ENCODE results near the gene ITPR2. TPM values are rescaled to one million over a fixed set of nuclear protein-coding genes. Genes with fewer than 3 reads are reported as not detected.

ITPR2 gene
- total RNA-seq, 1 donor from 2014 or later, result 12.5 TPM

DNA sequence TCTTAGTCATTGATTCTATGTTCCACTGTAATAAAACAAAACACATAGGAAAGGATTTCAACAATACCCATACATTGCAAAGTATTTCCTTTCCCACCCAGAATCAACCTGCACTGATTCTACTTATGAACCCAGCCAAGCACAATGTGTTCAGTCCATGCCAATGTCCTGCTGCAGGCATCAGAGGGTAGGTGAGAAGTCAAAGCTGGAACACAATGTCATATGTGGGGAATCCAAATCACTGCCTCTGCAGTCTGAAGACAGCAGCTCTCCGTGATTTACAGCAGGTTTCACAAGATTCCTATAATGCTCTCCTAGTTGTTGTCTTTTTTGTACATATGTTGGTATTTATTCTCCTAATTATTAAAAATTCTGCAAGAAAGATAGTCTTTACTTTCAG lies 25.7 kb downstream of the ITPR2 start:
- intact Hi-C loops (cut with DNase I), result no loop called here
- TF ChIP-seq, protein P1, sequence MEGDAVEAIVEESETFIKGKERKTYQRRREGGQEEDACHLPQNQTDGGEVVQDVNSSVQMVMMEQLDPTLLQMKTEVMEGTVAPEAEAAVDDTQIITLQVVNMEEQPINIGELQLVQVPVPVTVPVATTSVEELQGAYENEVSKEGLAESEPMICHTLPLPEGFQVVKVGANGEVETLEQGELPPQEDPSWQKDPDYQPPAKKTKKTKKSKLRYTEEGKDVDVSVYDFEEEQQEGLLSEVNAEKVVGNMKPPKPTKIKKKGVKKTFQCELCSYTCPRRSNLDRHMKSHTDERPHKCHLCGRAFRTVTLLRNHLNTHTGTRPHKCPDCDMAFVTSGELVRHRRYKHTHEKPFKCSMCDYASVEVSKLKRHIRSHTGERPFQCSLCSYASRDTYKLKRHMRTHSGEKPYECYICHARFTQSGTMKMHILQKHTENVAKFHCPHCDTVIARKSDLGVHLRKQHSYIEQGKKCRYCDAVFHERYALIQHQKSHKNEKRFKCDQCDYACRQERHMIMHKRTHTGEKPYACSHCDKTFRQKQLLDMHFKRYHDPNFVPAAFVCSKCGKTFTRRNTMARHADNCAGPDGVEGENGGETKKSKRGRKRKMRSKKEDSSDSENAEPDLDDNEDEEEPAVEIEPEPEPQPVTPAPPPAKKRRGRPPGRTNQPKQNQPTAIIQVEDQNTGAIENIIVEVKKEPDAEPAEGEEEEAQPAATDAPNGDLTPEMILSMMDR (IDR thresholded peaks at IDR 0.05), result no peak

DNA sequence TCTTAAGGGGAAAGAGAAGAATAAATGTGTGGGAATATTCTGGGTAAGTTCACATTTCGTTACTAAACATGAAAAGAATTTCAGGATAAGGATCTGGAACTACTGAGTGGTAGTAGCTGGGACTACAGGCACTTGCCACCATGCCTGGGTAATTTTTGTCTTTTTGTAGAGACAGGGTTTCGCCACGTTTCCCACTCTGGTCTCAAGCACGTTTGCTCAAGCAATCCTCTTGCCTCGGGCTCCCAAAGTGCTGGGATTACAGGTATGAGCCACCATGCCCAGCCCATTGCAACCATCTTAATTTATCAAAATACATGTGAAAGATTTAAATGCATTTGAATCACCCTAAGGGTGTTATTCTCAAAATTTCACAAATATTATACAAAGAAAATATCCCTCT lies 26.4 kb downstream of the ITPR2 start:
- no peak overlapping the region for H3K27ac ChIP-seq
- no peaks in the 10 kb centered on the region for H3K36me3 ChIP-seq
- H3K27me3 ChIP-seq, result no peaks in the 10 kb centered on the region
- H3K4me3 ChIP-seq, result no peak overlapping the region
- H3K9me3 ChIP-seq, result no peaks in the 10 kb centered on the region
- TF ChIP-seq, protein P1 (IDR thresholded peaks at IDR 0.05), result no peak
- peaks cover 0 to 23% of the 10 kb centered on the region in 2 donors for H3K4me1 ChIP-seq
- DNase-seq (ENCODE audit: low spot score in 2 of 2), result no peak
- intact Hi-C loops (cut with DNase I), result no loop called here

More for the DNA sequence above, 25.7 kb downstream of the ITPR2 start:
- Histone ChIP-seq H3K4me3 (no peak overlapping the region), H3K27ac (no peak overlapping the region), H3K4me1 (peaks cover 0 to 23% of the 10 kb centered on the region in 2 donors), H3K36me3 (no peaks in the 10 kb centered on the region), H3K9me3 (no peaks in the 10 kb centered on the region), H3K27me3 (no peaks in the 10 kb centered on the region)
- no peak for DNase-seq (ENCODE audit: low spot score in 2 of 2)

DNA sequence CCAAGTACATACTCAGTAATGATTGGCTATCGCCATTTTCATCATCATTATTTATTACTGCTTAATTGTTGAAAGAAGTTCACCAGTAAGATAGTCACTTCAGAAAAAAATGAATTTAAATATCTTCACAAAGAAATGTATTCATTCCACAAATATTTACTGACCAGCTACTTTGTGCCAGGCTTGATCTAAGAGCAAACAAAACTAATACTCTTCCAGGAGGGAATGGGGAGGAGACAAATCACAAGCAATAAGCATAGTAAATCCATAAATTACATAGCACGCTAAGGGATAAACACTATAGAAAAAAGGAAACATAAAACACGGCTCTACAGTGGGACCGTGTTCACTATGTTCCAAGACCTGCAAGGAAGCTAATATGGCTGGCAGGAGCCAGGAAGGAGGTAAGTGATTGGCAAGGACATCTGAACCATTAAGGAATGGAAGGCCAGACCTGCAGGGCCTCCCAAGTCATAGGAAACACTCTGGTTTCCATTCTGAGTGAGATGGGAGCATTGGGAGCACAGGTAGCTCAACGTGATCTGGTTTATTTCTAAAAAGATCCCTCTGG lies 27.5 kb downstream of the ITPR2 start:
- H3K27ac ChIP-seq, result no peak overlapping the region
- no peak overlapping the region for H3K4me3 ChIP-seq
- H3K27me3 ChIP-seq, result no peaks in the 10 kb centered on the region
- TF ChIP-seq, protein P1 (IDR thresholded peaks at IDR 0.05), result no peak
- intact Hi-C loops (cut with DNase I), result no loop called here
- H3K36me3 ChIP-seq, result no peaks in the 10 kb centered on the region
- peaks cover 0 to 23% of the 10 kb centered on the region in 2 donors for H3K4me1 ChIP-seq
- DNase-seq (ENCODE audit: low spot score in 2 of 2), result no peak
- no peaks in the 10 kb centered on the region for H3K9me3 ChIP-seq

DNA sequence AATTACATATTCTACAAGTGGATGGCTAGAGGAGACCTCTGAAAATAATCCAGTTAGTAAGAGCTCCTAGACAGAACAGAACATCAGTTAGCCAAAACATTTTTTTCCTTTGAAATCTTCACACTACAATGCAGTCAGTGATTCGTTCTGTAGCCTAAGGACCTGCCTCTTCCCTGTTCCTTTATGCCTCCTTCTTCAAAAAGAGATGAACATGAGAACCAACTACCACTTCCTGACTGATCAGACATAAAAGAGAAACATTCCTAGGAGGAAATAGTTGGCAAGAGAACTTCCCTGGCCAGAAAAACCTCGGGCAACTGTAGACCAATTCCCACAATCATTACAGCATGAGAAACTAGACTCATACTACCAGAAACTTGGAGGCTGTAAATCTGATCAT lies 29.4 kb downstream of the ITPR2 start:
- no peaks in the 10 kb centered on the region for H3K27me3 ChIP-seq
- intact Hi-C loops (cut with DNase I), result no loop called here
- H3K4me3 ChIP-seq, result no peak overlapping the region
- no peak for DNase-seq (ENCODE audit: low spot score in 2 of 2)
- H3K27ac ChIP-seq, result no peak overlapping the region
- TF ChIP-seq, protein P1 (IDR thresholded peaks at IDR 0.05), result no peak
- H3K9me3 ChIP-seq, result no peaks in the 10 kb centered on the region
- H3K36me3 ChIP-seq, result no peaks in the 10 kb centered on the region
- peaks cover 0 to 14% of the 10 kb centered on the region in 2 donors for H3K4me1 ChIP-seq

DNA sequence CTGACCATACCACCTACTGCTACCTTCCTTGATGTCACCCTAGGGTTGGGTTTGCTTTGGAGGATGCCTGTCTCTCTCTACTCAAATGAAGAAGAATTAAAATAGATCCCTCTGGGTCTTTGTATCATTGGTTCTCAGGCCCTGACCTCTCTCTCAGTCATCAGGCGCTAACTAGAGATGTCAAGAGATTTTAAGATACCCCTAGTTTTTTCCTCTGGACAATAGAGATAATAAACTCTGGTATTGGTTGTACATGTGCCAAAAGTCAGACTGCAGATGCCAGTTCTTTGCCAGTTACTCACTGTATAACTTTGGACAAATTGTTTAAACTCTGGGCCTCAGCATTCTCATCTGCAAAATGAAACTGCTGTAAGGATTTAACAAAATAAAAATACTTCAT lies 31.5 kb downstream of the ITPR2 start:
- H3K27ac ChIP-seq, result no peak overlapping the region
- no peak overlapping the region for H3K4me3 ChIP-seq
- peaks cover 0 to 14% of the 10 kb centered on the region in 2 donors for H3K4me1 ChIP-seq
- DNase-seq (ENCODE audit: low spot score in 2 of 2), result no peak
- no peaks in the 10 kb centered on the region for H3K36me3 ChIP-seq
- H3K27me3 ChIP-seq, result no peaks in the 10 kb centered on the region
- no peaks in the 10 kb centered on the region for H3K9me3 ChIP-seq
- TF ChIP-seq, protein P1 (IDR thresholded peaks at IDR 0.05), result no peak
- intact Hi-C loops (cut with DNase I), result no loop called here

DNA sequence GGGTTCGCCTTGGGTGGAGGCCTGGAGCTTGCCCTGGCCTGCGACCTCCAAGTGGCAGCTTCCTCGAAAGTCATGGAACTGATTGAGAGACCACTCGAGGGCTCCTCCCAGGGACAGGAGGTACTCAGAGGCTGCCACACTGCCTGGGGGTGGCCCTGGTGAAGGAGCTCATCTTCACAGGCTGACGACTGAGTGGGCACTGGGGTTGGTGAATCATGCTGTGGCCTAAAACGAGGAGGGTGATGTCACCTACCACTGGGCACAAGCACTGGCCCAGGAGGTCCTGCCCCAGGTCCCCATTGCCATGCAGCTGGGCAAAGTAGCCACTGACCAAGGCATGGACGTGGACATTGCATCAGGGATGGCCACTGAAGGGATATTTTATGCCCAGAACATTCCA lies 32.1 kb downstream of the ITPR2 start:
- Histone ChIP-seq H3K4me3 (no peak overlapping the region), H3K36me3 (no peaks in the 10 kb centered on the region), H3K4me1 (peaks cover 0 to 14% of the 10 kb centered on the region in 2 donors), H3K27me3 (no peaks in the 10 kb centered on the region), H3K9me3 (no peaks in the 10 kb centered on the region), H3K27ac (no peak overlapping the region)
- TF ChIP-seq, protein P1 (IDR thresholded peaks at IDR 0.05), result no peak
- intact Hi-C loops (cut with DNase I), result no loop called here
- no peak for DNase-seq (ENCODE audit: low spot score in 2 of 2)

Data from ascending aorta (tissue), 2 donors.